Measurements from ENCODE around the gene FER1L5.
A peak's percentile ranks its signal among the peaks of the same experiment; 100 is the strongest.

The FER1L5 gene

GRCh38 chr2:96679848-96680247 lies 37.3 kb downstream of the FER1L5 start:
- DNase-seq (ENCODE audit: low spot score) (no peak), FAIRE-seq (no peak)

- FAIRE-seq, result no peak
- no peak for DNase-seq (ENCODE audit: low spot score)
Observed at GRCh38 chr2:96680561-96681141, 38.1 kb downstream of the FER1L5 start.

DNA sequence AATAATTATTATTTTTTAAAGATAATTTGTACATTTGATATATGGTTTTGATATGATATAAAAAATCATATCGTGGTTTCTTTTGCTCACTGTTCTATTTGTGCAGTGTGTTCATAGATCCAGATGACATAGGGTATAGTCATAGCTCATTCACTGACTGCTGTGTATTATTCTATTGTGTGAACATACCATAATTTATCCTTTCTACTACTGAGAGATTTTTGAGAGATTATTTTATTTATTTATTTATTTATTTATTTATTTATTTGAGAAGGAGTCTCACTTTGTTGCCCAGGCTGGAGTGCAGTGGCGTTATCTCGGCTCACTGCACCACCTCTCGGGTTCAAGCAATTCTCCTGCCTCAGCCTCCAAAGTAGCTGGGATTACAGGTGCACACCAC lies 39.0 kb downstream of the FER1L5 start:
- no peak for DNase-seq (ENCODE audit: low spot score)
- FAIRE-seq, result no peak

GRCh38 chr2:96683307-96683706 lies 40.7 kb downstream of the FER1L5 start:
- no peak for FAIRE-seq

DNA sequence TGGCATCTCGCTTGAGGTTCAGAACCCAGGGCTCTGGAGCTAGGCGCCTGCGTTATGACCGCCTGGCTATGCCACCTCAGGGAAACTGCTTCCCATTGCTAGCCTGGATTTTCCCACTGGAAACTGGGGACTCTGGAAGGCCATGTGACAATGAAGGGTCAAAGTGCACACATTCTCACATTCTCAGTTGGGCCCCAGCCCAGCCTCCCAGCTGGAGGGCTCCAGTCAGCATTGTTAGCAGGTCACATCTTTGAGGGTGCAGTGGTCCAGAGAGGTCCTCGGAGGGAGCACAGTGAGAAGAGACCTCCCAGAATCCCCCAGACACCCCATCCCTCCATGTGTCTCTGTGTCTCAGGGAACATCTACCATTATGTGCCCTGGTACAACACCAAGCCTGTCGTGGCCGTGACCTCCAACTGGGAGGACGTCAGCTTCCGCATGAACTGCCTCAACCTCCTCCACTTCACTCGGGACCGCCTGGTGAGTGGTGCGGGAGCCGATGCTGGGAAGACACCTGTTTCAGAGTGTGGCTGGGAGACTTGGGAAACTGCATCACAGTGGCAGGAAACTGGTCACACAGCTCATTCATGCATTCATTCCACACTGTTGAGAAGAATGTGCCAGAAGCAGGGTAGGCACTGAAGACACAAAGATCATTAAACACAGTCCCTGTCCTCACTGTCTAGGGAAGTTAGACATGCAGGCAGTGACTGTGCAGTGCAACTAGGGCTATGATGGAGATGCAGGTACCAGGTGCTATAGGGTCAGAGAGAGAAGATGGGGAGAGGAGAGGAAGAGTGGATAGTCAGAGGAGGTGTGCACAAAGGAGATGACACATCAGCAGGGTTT lies 41.6 kb downstream of the FER1L5 start:
- FAIRE-seq (no peak), DNase-seq (ENCODE audit: low spot score) (no peak)

More at GRCh38 chr2:96683307-96683706, 40.7 kb downstream of the FER1L5 start:
- no peak for DNase-seq (ENCODE audit: low spot score)

- DNase-seq (ENCODE audit: low spot score), result no peak
Observed at GRCh38 chr2:96684883-96685576, 42.5 kb downstream of the FER1L5 start.

GRCh38 chr2:96685577-96686459 lies 43.3 kb downstream of the FER1L5 start:
- DNase-seq (ENCODE audit: low spot score) (peak; percentile 49), FAIRE-seq (no peak)

More at GRCh38 chr2:96684883-96685576, 42.5 kb downstream of the FER1L5 start:
- no peak for FAIRE-seq

- DNase-seq (ENCODE audit: low spot score) (no peak), FAIRE-seq (peak; percentile 78)
Observed at GRCh38 chr2:96687266-96687665, 44.7 kb downstream of the FER1L5 start.

GRCh38 chr2:96687711-96688640 lies 45.4 kb downstream of the FER1L5 start:
- FAIRE-seq (peak; percentile 20), DNase-seq (ENCODE audit: low spot score) (no peak)

DNA sequence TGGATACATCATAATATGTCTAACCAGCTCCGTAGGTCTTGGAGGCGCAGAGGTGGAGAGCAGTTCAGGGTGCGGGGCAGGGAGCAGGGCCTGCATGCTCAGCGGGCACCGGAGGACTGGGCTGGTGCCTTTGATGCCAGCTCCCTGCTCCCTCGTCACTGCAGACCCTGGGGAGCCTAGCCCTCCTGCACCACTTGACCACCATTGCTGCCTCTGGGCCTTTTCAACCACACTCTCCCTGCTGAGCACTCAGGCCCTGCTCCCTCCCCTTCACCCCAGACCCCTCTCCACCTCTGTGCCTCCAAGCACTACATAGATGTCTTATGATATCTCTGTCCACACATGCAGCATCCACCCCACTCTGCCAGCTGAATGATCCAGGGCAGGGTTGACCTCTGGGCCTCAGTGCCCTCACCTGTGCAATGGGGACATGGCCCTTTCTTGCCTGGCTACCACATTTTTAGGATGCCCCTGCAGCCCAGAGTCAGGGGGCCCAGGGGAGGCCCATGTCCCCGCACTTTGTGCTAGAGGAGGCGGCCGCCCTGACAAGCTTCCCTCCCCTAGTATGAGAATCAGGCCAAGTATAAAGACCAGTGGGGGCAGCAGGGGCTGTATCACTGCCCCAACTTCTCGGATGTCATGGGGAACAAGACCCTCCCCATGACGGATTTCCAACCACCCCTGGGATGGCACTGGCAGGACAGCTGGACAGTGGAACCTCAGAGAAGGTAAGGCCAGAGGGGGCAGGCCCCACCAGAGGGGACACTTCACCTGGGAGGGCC lies 46.3 kb downstream of the FER1L5 start:
- FAIRE-seq, result no peak
- no peak for DNase-seq (ENCODE audit: low spot score)

GRCh38 chr2:96689431-96689991 lies 46.9 kb downstream of the FER1L5 start:
- FAIRE-seq, result no peak
- no peak for DNase-seq (ENCODE audit: low spot score)

DNA sequence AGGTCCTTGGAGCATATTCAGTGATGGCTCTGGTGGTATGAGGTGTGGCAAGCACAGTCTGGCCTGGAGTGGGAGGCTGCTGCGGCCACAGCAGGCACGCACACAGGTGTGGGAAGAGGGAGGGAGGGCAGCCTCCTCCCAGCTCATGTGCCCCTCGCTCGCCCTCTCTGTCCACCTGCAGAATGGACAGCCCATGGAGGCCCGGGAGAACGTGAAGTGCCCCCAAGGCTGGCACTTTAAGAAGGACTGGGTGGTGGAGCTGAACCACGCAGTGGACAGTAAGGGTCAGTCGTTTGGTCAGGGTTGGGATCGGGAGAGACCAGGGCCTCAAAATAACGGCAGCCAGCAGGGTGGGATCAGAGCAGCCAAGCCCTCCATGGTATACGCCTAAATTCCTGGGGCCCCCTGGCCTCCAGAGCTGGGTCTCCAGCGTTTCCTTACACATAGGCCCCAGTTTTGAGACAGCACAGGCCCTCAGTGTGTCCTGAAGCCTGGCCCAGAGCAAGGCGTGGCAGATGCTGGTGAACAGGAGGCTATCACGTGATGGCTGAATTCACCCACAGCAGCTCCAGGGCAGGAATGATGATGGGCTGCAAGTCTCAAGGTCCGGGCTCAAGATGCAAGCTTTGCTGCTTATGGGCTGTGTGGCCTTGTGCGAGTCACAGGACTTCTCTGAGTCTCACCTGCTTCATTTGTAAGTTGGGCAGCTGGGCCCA lies 47.9 kb downstream of the FER1L5 start:
- no peak for FAIRE-seq
- no peak for DNase-seq (ENCODE audit: low spot score)

DNA sequence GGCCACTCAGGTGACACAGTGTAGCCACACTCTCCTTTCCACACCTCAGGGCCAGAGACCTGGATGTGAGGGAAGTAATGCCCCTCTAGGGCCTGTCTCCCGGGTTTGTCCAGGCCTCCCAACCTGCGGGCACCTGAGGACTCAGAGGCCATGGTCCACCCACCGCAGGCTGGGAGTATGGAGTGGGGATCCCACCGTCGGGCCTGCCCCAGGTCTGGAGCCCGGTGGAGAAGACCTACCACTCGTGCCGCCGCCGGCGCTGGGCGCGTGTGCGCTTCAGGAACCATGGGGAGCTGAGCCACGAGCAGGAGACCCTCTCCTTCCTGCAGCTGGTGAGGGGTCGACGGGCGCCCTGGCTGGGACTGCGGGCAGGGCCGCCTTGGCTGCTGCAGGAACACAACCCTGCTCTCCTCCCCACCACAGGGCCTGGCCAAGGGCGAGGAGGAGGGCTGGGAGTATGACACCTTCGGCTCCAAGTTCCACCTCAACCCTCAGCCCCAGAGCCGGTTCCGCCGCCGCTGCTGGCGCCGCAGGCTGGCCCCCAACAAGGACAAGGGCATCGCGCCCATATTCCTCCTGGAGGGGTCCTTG lies 48.6 kb downstream of the FER1L5 start:
- FAIRE-seq (no peak), DNase-seq (ENCODE audit: low spot score) (no peak)

- no peak for FAIRE-seq
Observed at GRCh38 chr2:96692094-96692971, 49.8 kb downstream of the FER1L5 start.

GRCh38 chr2:96693286-96694200 lies 51.0 kb downstream of the FER1L5 start:
- FAIRE-seq (no peak), DNase-seq (ENCODE audit: low spot score) (no peak)

More at GRCh38 chr2:96692094-96692971, 49.8 kb downstream of the FER1L5 start:
- no peak for DNase-seq (ENCODE audit: low spot score)

DNA sequence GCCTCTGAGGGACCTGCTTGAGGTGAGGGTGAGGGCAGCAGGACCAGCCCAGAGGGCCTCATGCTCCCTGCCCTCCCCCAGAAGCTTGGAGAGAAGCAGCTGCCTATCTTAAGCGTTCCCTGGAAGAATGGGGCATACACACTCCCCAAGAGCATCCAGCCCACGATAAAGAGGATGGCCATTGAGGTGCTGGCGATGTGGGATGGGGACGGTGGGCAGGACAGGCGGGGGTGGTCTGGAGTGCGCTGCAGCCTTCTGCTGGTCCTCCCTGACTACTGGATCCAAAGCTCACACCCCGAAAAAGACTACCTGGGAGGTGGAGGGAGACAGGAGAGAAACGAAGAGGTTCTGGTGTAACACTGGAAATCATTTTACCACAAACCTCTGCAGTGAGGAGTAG lies 51.7 kb downstream of the FER1L5 start:
- FAIRE-seq, result no peak
- DNase-seq (ENCODE audit: low spot score), result no peak

All from urothelium cell line (cell line).